GM20000 (cell line): ENCODE measurements around the gene TBRG4.

ENCODE experiments used
- DNase-seq: peaks from one replicate; pipeline ENCODE4 v3.0.0; 2012; ENCODE audit warnings: low spot score
- CTCF ChIP-seq: IDR thresholded peaks from 2 replicates; pipeline ENCODE4 v1.5.1; 2012; ENCODE audit warnings: mild to moderate bottlenecking, control low read depth; ENCODE audit errors: extremely low read depth, missing control alignments

The TBRG4 gene

GRCh38 chr7:45075355-45075644 lies 36.2 kb downstream of the TBRG4 start:
- no peak for DNase-seq
- TF ChIP-seq CTCF, result no peak

GRCh38 chr7:45074528-45075354 lies 36.8 kb downstream of the TBRG4 start:
- DNase-seq, result no peak
- TF ChIP-seq CTCF, result no peak

DNA sequence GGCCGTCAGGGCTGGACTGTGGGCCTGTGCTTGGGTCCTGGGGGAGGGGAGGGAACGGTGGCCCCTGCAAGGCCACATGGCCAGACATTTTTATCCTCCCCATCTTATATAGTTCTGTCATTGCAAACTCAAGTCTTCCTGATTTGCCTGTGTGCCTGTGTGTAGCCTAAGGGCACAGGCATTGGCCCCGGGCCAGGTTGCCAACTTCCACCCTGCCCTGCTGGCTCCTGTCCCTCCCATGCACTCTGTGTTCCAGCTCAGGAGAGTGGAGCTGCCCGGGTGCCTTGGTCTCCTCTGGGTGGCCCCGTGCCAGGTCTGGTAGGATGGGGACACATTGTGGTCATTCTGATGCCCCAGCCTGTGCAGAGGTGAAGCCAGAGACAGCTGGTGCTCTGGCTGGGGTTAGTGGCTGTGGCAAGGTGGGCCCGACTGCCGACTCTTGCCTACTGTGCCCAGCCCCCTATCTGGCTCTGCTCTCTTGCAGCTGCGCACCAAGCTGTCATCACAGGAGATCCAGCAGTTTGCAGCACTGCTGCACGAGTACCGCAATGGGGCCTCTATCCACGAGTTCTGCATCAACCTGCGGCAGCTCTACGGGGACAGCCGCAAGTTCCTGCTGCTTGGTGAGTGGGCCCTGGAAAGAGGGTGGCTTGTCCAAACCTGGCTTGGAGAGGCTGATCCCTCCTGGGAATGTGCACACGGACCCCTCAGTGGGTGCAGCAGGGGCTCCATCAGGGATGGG lies 37.5 kb downstream of the TBRG4 start:
- no peak for DNase-seq
- no peak for TF ChIP-seq CTCF

DNA sequence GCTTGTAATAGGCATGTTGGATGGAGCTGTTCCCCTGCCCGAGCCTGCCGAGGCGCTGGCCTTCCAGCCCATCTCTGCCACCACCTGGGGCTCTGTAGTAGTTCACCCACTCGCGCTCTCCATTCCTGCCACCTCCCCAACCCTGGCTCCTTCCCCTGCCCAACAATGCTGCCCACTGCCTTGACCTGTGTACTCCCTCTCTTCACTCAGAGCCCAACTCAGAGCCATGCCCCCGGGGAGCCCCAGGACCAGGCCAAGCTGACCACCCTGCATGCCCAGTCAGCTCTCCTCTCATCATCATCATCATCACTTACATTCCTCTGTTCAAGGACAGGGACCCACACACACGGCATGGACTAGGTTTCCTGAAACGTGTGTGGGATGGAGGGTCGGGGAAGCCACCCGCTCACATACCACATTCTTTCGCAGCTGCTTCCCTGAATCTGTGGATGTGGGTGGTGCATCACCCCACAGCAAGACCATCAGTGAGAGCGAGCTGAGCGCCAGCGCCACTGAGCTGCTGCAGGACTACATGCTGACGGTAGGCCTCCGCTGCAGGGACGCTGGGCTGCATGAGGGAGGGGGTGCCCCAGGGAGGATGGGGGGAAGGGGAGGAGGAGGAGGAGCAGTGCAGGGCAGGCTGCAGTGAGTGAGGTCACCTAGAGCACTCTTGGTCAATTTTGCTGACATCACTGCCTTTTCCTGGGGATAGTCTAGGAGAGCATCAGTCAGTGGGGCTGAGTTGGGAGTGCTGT lies 38.3 kb downstream of the TBRG4 start:
- no peak for DNase-seq
- TF ChIP-seq CTCF, result no peak

DNA sequence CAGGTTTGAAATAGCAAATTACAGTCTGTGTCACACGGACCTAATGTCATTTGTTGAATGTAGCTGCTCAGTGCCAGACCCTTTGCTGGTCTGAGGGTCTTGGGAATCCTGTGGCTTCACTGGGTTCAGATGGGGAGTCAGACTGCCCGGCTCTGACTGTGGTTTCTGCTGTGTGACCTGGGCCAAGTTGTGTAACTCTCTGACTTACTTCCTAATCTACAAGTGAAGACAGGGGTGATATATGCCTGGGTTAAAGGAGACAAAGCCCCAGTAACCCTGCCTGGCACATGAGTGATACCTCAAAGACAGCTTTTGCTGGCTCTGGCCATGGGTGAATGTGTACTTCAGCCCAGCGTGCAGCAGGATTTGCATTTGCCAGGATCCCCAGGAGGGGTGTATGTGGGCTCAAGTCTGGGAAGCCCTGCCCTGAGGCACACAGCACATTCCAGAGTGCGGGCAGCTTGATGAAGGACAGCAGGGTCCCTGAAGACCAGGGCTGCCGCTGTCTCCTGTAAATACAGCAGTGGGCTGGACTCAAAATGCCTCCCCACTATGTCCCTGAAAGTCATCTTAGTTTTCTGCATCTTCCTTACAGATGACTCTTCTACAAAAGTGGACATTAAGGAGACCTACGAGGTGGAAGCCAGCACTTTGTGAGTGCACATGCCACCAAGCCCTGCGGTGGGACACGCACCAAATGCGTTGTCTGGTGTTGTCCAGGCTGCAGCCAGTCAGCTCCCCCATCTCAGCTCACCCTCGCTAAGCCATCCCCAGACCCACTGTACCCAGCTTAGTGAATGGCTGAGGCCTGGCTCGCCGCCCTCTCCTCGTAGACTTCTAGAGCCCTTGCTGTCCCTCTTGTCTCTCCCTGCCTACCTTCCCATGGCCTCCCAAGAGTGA lies 39.1 kb downstream of the TBRG4 start:
- TF ChIP-seq CTCF, result no peak
- DNase-seq, result no peak

DNA sequence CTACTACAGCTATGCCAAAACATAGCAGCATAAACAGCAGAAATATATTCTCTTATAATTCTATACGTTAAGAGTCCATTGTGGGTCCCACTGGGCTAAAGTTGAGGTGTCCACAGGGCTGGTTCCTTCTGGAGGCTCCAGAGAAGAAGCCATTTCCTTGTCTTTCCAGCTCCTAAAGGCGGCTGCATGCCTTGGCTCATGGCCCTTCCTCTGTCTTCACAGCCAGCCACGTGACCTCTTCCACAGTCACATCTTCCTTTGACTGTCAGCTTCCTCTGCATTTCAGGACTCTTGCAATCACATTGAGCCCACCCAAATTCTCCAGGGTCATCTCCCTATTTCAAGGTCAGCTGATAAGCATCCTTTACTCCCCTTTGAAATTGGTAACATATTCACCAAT lies 40.0 kb downstream of the TBRG4 start:
- TF ChIP-seq CTCF, result no peak

More for the DNA sequence above, 40.0 kb downstream of the TBRG4 start:
- no peak for DNase-seq
